ENCODE measurements around the gene COA4. TPM values are rescaled to one million over a fixed set of nuclear protein-coding genes. Genes with fewer than 3 reads are reported as not detected.

COA4 gene
- polyA plus RNA-seq, 3 donors = 46.6 to 57.7 (median 53.4) TPM

DNA sequence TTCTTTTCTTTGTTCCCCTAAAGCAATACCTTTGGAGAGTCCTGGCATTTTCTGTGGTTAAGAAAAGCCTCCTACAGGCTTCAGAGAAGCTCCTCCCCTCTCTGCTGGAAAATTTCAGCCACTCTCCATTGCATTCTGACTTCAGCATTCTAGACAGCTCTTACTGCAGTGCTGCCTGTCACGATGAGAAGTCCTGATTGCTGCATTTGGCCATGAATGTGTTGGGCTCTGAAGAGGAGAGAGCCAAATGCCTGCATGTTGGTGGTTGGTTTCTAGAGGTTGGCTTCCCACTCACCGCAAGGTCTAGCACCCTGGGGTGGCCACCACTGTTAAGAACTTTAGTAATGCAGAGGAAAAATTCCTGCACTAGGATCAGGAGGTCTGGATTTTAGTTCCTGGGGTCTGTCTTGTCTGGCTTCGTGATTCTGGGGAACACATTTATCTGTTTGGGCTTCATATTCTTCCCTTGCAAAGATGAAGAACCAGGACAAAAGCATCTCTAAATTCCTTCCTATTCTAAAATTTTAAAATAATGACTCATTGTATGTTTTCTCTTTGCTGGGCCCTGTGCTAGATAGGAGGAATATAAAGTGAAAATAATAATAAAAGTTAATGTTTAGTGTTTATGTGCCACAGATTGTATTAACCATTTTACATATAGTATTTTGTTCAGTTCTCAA lies 38.1 kb downstream of the COA4 start:
- no peak overlapping the region for H3K9ac ChIP-seq (ENCODE audit: insufficient read depth, low read length, poor library complexity, severe bottlenecking)
- DNase-seq = no peak
- peaks cover 5% of the 10 kb centered on the region for H3K4me1 Mint-ChIP-seq
- H3K27me3 ChIP-seq (ENCODE audit: control insufficient read depth in 2 of 2, insufficient read depth in 2 of 2, low read length in 2 of 2) = no peaks in the 10 kb centered on the region
- no peaks in the 10 kb centered on the region for H4K20me1 ChIP-seq (ENCODE audit: insufficient read depth, low read length)
- no peak overlapping the region for H3K27ac ChIP-seq (ENCODE audit: low read depth in 1 of 2, low read length in 2 of 2)
- no peaks in the 10 kb centered on the region for H3K4me1 ChIP-seq (ENCODE audit: control insufficient read depth in 1 of 2, insufficient read depth in 2 of 2, low read length in 2 of 2)
- H3K36me3 Mint-ChIP-seq = peaks cover 34 to 36% of the 10 kb centered on the region in 2 donors
- peaks cover 12 to 46% of the 10 kb centered on the region in 2 donors for H3K36me3 ChIP-seq (replicated peaks in 1 of 2; ENCODE audit: control insufficient read depth in 1 of 2, insufficient read depth in 2 of 2, low read length in 2 of 2)
- no peak overlapping the region for H2AFZ ChIP-seq (ENCODE audit: insufficient read depth, low read depth, low read length, poor library complexity, severe bottlenecking)
- no peaks in the 10 kb centered on the region for H3K27me3 Mint-ChIP-seq (ENCODE audit: low read depth in 3 of 3)
- H3K4me3 ChIP-seq (replicated peaks in 1 of 3; ENCODE audit: low read depth in 2 of 3, low read length in 3 of 3) = no peak overlapping the region
- no peak overlapping the region for H3K4me2 ChIP-seq (replicated peaks; ENCODE audit: extremely low read depth, low read length, poor library complexity, severe bottlenecking)
- 100% methylated on average over 2 of the region's 3 CpGs for WGBS (ENCODE audit: insufficient coverage)
- no peaks in the 10 kb centered on the region for H3K79me2 ChIP-seq (ENCODE audit: insufficient read depth, low read length)
- no peaks in the 10 kb centered on the region for H3K9me3 Mint-ChIP-seq
- intact Hi-C loops (cut with micrococcal nuclease) = no loop called here
- no peak overlapping the region for H3K4me3 Mint-ChIP-seq
- peak overlapping the region in 1 of 7 donors; percentile 35 for H3K27ac Mint-ChIP-seq
- TF ChIP-seq, protein P1, sequence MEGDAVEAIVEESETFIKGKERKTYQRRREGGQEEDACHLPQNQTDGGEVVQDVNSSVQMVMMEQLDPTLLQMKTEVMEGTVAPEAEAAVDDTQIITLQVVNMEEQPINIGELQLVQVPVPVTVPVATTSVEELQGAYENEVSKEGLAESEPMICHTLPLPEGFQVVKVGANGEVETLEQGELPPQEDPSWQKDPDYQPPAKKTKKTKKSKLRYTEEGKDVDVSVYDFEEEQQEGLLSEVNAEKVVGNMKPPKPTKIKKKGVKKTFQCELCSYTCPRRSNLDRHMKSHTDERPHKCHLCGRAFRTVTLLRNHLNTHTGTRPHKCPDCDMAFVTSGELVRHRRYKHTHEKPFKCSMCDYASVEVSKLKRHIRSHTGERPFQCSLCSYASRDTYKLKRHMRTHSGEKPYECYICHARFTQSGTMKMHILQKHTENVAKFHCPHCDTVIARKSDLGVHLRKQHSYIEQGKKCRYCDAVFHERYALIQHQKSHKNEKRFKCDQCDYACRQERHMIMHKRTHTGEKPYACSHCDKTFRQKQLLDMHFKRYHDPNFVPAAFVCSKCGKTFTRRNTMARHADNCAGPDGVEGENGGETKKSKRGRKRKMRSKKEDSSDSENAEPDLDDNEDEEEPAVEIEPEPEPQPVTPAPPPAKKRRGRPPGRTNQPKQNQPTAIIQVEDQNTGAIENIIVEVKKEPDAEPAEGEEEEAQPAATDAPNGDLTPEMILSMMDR (IDR thresholded peaks at IDR 0.05) = no peak
- H3K9me3 ChIP-seq (replicated peaks in 1 of 2; ENCODE audit: control insufficient read depth in 1 of 2, insufficient read depth in 1 of 2, low read length in 2 of 2) = no peaks in the 10 kb centered on the region

DNA sequence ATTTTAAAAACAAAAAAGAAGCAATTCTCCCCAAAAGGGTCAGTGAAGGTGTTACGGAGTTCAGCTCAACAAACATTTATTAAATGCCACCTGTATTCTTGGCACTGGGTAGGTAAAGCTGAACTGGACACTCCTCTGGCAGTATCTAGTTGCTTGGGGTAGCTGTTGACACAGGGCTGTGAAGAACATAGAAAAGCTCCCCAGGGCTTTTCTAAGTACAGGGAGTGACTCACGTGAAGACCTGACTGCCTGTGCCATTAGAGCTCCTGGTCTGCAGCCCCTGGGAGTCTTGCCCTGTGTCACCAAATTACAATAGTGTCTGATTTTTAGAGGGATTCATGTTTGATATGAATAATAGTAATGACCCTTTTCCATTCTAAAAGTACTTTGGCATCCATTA lies 43.6 kb downstream of the COA4 start:
- Mint-ChIP-seq H3K4me3 (no peak overlapping the region), H3K4me1 (peaks cover 5% of the 10 kb centered on the region), H3K36me3 (peaks cover 36 to 51% of the 10 kb centered on the region in 2 donors), H3K27ac (no peak overlapping the region), H3K27me3 (ENCODE audit: low read depth in 3 of 3) (no peaks in the 10 kb centered on the region), H3K9me3 (peaks cover 0 to 2% (median 0%) of the 10 kb centered on the region in 7 donors)
- no peak for DNase-seq
- WGBS (ENCODE audit: insufficient coverage) = no CpG with 5 or more reads among the region's 2 CpGs
- no peaks in the 10 kb centered on the region for H3K4me1 ChIP-seq (ENCODE audit: control insufficient read depth in 1 of 2, insufficient read depth in 2 of 2, low read length in 2 of 2)
- no peak overlapping the region for H3K27ac ChIP-seq (ENCODE audit: low read depth in 1 of 2, low read length in 2 of 2)
- no peak overlapping the region for H3K9ac ChIP-seq (ENCODE audit: insufficient read depth, low read length, poor library complexity, severe bottlenecking)
- no peaks in the 10 kb centered on the region for H3K79me2 ChIP-seq (ENCODE audit: insufficient read depth, low read length)
- H4K20me1 ChIP-seq (ENCODE audit: insufficient read depth, low read length) = no peaks in the 10 kb centered on the region
- no peaks in the 10 kb centered on the region for H3K27me3 ChIP-seq (ENCODE audit: control insufficient read depth in 2 of 2, insufficient read depth in 2 of 2, low read length in 2 of 2)
- intact Hi-C loops (cut with micrococcal nuclease) = no loop called here
- H2AFZ ChIP-seq (ENCODE audit: insufficient read depth, low read depth, low read length, poor library complexity, severe bottlenecking) = no peak overlapping the region
- TF ChIP-seq, protein P1 (IDR thresholded peaks at IDR 0.05) = no peak
- H3K4me2 ChIP-seq (replicated peaks; ENCODE audit: extremely low read depth, low read length, poor library complexity, severe bottlenecking) = no peak overlapping the region
- no peaks in the 10 kb centered on the region for H3K9me3 ChIP-seq (replicated peaks in 1 of 2; ENCODE audit: control insufficient read depth in 1 of 2, insufficient read depth in 1 of 2, low read length in 2 of 2)
- H3K4me3 ChIP-seq (replicated peaks in 1 of 3; ENCODE audit: low read depth in 2 of 3, low read length in 3 of 3) = no peak overlapping the region
- peaks cover 21 to 50% of the 10 kb centered on the region in 2 donors for H3K36me3 ChIP-seq (replicated peaks in 1 of 2; ENCODE audit: control insufficient read depth in 1 of 2, insufficient read depth in 2 of 2, low read length in 2 of 2)

Data from CD14-positive monocyte (primary cell).